Right ventricle myocardium superior (tissue), 1 donor: ENCODE data around the gene FDPS. TPM values are rescaled to one million over a fixed set of nuclear protein-coding genes. Genes with fewer than 3 reads are reported as not detected.
"Not testable (repeated sequence)": the region's sequence is repeated elsewhere in the genome, so short reads cannot be mapped to it uniquely, and the experiment has no call there.

Source experiments
- ATAC-seq: fragments of 200-7000 bp; cut with Tn5 transposase; one replicate; pipeline ENCODE4 v1.9.1; 2020; ENCODE audit warnings: mild to moderate bottlenecking; ENCODE audit not compliant: poor library complexity
- DNase-seq: peaks from one replicate; pipeline ENCODE4 v3.0.0-alpha.2; 2020
- intact Hi-C: fragments of 100-400 bp; cut with DNase I; formaldehyde crosslinking; loops from one replicate; pipeline ENCODE4 v1.11.2; 2022
- microRNA-seq: library from miRNA; unstranded; fragments of <30 nt; microRNA quantifications from one replicate; pipeline ENCODE4 v1.2.0, GENCODE V29; 2020
- total RNA-seq: library from RNA; stranded (reverse); fragmentation: NEBNext Ultra II Directional; extraction: Animal tissue kit (Norgen Biotek cat#: 25700); gene quantifications from one replicate; pipeline ENCODE4 v1.2.1, GENCODE V29; 2021
- donor health status: DM: no; HTN: yes; CAD: no; lungs with severe emphysema.

FDPS gene
- total RNA-seq, 1 donor from 2014 or later, result 71.2 TPM

DNA sequence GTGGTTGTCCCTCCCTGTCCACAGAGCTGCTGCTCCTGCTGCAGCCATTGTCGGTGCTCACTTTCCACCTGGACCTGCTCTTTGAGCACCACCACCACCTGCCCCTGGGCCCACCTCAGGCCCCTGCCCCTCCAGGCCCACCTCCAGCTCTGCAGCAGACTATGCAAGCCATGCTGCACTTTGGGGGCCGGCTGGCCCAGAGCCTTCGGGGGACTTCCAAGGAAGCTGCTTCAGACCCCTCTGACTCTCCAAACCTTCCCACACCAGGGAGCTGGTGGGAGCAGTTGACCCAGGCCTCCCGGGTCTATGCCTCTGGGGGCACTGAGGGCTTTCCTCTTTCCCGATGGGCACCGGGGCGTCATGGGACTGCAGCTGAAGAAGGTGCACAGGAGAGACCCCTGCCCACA, 18.0 kb downstream of the FDPS start:
- ATAC-seq (no peak), DNase-seq (no peak)
- intact Hi-C loops, result no loop called here

DNA sequence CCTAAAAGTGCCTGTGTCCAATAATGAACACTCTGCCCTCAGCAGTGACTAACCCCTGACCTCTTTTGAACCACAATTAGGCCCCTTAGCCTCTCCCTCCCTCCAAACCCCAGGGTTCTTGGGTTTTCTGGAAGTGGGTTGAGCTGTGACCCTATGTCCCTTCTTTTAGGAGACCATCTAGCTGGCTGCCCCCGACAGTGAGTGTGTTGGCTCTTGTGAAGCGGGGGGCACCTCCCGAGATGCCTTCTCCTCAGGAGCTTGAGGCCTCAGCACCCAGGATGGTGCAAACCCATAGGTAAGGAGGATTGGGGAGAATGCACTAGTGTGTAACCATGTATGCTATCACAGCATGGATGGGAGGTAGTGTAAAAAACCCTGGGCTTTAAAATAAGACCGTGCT, 19.3 kb downstream of the FDPS start:
- DNase-seq, result no peak
- intact Hi-C loops, result no loop called here
- ATAC-seq, result no peak

DNA sequence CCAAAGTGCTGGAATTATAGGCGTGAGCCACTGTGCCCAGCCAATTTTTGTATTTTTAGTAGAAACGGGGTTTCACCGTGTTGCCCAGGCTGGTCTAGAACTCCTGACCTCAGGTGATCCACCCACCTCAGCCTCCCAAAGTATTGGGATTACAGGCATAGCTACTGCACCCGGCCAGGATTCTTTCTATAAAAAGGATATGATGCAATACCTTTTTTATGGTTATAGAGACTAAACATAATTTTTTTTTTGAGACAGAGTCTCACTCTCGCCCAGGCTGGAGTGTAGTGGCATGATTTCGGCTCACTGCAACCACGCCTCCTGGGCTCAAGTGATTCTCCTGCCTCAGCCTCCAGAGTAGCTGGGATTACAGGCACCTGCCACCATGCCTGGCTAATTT, 20.2 kb downstream of the FDPS start:
- intact Hi-C loops, DNase-seq, ATAC-seq: not testable (repeated sequence)

DNA sequence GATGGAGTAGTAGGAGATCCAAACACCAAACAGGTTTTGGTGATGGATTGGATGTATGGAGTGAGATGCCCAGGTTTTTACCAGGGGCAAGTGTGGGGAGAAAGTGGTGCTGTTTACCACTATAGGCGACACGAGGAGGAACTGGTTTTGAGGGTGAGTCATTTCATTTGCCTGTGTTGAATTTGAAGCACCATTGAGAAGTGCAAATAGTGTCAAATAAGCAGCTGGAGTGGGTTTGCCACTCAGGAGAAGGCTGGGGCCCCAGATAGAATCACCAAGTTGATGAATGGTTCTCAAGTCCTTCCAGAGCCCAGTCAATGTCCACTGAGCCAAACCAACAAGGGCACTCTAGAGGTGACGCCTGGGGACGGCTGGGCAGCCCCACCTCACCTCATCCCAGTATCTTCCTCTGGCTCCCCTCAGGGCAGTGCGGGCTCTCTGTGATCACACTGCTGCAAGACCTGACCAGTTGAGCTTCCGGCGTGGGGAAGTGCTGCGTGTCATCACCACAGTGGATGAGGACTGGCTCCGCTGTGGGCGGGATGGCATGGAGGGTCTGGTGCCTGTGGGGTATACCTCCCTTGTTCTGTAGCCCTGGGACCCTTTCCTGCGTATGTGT, 21.4 kb downstream of the FDPS start:
- no peak for ATAC-seq
- intact Hi-C loops, result no loop called here
- no peak for DNase-seq

DNA sequence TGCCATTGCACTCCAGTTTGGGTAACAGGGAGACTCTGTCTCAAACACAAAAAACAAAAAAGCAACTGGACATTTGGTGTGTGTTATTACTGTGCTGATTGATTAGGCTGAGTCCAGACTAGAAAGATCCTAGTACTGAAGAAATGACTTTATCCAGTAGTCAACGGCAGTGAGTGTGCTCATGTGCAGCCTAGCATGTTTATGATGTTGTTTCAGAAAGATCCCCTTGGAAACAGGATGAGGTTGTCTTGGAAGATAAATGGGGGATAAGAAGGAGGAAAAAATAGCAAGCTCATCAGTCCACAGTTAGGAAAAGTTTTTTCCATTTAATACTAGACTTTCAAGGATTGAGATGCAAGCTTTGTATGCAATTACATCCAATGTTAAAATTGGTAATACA, 26.3 kb downstream of the FDPS start:
- intact Hi-C loops, result no loop called here
- no peak for DNase-seq
- ATAC-seq, result no peak

DNA sequence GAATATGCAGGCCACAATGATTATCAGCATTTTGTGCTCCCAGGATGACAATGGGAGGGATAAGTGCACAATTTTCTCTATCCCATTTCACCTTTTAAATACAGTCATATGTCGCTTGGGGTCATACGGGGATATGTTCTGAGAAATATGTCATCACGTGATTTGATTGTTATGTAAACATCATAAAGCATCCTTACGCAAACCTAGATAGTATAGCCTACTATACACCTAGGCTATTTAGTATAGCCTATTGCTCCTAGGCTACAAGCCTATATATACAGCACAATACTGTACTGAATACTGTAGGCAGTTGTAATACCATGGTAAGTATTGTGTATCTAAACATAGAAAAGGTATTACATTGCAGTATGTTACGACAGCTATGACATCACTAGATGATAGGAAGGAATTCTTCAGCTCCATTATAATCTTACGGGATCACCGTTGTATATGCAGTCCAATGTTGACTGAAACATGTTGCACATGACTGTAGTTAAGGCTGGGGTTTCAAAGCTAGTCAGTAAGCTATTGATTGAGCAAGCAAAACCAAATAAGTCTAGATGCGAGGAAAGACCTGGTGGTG, 30.9 kb downstream of the FDPS start:
- ATAC-seq (no peak), DNase-seq (no peak)
- intact Hi-C loops, result no loop called here

DNA sequence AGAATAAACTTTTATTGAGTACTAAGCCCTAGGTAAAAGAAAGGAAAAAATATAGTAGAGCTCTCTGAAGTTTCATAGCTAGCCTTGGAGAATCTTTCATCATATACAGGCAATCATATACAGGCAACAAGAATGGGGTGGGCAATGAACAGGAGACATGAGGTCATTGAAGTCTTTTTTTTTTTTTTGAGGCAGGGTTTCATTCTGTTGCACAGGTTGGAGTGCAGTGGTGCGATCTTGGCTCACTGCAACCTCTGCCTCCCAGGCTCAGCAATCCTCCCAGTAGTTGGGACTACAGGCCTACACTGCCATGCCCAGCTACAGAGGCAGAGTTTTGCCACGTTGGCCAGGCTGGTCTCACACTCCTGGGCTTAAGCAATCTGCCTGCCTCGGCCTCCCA, 34.2 kb downstream of the FDPS start:
- ATAC-seq (no peak), DNase-seq (no peak)
- intact Hi-C loops, result no loop called here

DNA sequence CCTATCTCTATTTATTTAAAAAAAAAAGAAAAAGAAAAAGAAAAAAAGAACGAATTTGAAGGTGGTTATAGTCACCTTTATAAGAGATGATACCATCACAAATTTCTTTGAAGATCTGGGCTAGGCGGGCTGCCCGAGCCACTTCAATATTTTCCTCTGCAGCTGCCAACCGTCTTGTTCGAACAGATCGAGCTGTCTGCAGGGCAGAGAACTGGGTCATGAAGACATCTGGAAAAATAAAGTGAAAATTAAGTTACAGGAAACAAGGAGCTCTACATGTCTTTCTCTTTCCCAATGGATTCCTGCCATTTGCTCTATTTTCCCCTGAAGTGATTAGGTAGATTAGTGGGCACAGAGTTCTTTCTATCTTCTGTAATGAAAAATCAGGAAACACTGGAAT, 44.0 kb downstream of the FDPS start:
- ATAC-seq, result no peak
- no peak for DNase-seq
- intact Hi-C loops, result no loop called here

DNA sequence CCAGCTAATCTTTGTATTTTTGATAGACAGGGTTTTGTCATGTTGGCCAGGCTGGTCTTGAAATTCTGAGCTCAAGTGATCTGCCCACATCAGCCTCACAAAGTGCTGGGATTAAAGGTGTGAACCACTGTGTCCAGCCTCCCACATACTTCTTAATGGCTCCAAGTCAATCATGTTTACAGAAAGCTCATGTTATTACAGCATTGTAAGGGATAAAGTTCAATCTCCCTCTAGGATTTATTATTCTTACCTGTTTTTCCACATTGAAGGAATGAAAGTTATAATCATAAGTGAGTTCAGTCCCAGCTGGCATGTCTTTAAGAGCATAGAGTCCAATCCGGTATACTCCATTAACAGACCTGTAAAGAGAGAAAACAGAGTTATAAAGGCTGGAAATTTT, 51.4 kb downstream of the FDPS start:
- no peak for ATAC-seq
- intact Hi-C loops, result no loop called here

More for the DNA sequence above, 51.4 kb downstream of the FDPS start:
- DNase-seq, result no peak

Small RNAs within 50 kb of the gene (microRNA-seq; reads per million reads assigned to microRNA genes)
- gene MIR555, result not detected

Other genes with a start within 250 kb of the FDPS start
- gene EFNA4, start 245.1 kb upstream of the FDPS start, total RNA-seq, result 2.6 TPM
- 0.75 TPM for gene EFNA3, start 230.0 kb upstream of the FDPS start, total RNA-seq
- 41.5 TPM for gene EFNA1, start 181.0 kb upstream of the FDPS start, total RNA-seq
- 7.1 TPM for gene SLC50A1, start 173.0 kb upstream of the FDPS start, total RNA-seq
- gene DPM3, start 168.3 kb upstream of the FDPS start, total RNA-seq, result 49.4 TPM
- 121 TPM for gene KRTCAP2, start 135.6 kb upstream of the FDPS start, total RNA-seq
- gene TRIM46, start 135.0 kb upstream of the FDPS start, total RNA-seq, result 0.08 TPM
- gene THBS3, start 101.0 kb upstream of the FDPS start, total RNA-seq, result 5.8 TPM
- 16.4 TPM for gene MTX1, start 100.2 kb upstream of the FDPS start, total RNA-seq
- gene ENTREP3, start 53.4 kb upstream of the FDPS start, total RNA-seq, result 13.8 TPM
- gene SCAMP3, start 46.5 kb upstream of the FDPS start, total RNA-seq, result 56.8 TPM
- gene CLK2, start 35.4 kb upstream of the FDPS start, total RNA-seq, result 18.5 TPM
- 1.4 TPM for gene HCN3, start 31.4 kb upstream of the FDPS start, total RNA-seq
- gene PKLR, start 7.4 kb upstream of the FDPS start, total RNA-seq, result not detected
- gene RUSC1, start 12.0 kb downstream of the FDPS start, total RNA-seq, result 19.9 TPM